Ishikawa (cell line): ENCODE measurements around the gene CAVIN1.

Source experiments
- CEBPB ChIP-seq: IDR thresholded peaks from 2 replicates; pipeline ENCODE4 v1.6.1; 2012
- EGR1 ChIP-seq: IDR thresholded peaks from 2 replicates; pipeline ENCODE4 v1.6.1; 2012
- EP300 ChIP-seq: IDR thresholded peaks from 2 replicates; pipeline ENCODE4 v1.6.1; 2012; ENCODE audit warnings: borderline replicate concordance
- MAX ChIP-seq: IDR thresholded peaks from 2 replicates; pipeline ENCODE4 v1.6.1; 2012
- RAD21 ChIP-seq: IDR thresholded peaks from 2 replicates; pipeline ENCODE4 v1.6.1; 2012; ENCODE audit warnings: low read depth
- TAF1 ChIP-seq: IDR thresholded peaks from 2 replicates; pipeline ENCODE4 v1.6.1; 2012; ENCODE audit warnings: low read depth, mild to moderate bottlenecking
- TCF12 ChIP-seq: IDR thresholded peaks from 2 replicates; pipeline ENCODE4 v1.6.1; 2012; ENCODE audit warnings: low read depth
- USF1 ChIP-seq: IDR thresholded peaks from 2 replicates; pipeline ENCODE4 v1.6.1; 2012
- ZBTB7A ChIP-seq: IDR thresholded peaks from 2 replicates; pipeline ENCODE4 v1.6.1; 2012; ENCODE audit warnings: low read depth

DNA sequence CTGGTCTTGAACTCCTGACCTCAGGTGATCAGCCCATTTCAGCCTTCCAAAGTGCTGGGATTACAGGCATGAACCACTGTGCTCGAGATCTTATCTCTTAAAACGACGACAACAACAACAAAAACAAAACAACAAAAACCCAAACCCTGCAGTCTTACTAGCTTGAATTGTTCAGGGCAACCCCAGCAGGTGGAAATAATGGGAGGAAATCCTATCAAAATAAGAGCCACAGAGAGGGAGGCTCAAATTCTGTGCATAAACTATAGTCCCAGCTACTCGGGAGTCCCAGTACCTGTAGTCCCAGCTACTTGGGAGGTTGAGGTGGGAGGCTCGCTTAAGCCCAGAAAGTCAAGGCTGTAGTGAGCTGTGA, 19.1 kb upstream of the CAVIN1 start:
- TF ChIP-seq EP300 (no peak), ZBTB7A (no peak), RAD21 (no peak), TCF12 (no peak), MAX (no peak), TAF1 (no peak), USF1 (no peak), CEBPB (no peak), EGR1 (no peak)
